ENCODE measurements around the gene CD2BP2. TPM values are rescaled to one million over a fixed set of nuclear protein-coding genes. Genes with fewer than 3 reads are reported as not detected.
"Not testable (repeated sequence)": the region's sequence is repeated elsewhere in the genome, so short reads cannot be mapped to it uniquely, and the experiment has no call there.

Gene CD2BP2
- total RNA-seq, 1 donor from 2014 or later: 85.2 TPM

- Mint-ChIP-seq H3K4me3 (no peak overlapping the region), H3K27me3 (ENCODE audit: low read depth) (no peaks in the 10 kb centered on the region), H3K9me3 (no peaks in the 10 kb centered on the region), H3K4me1 (no peaks in the 10 kb centered on the region), H3K36me3 (ENCODE audit: low read depth) (peaks cover 3% of the 10 kb centered on the region), H3K27ac (ENCODE audit: unreplicated experiment) (no peak overlapping the region)
- no peak for DNase-seq (ENCODE audit: low read depth, low spot score)
- TF ChIP-seq CTCF (conservative IDR thresholded peaks at IDR 0.05): no peak
These were observed 7.0 kb downstream of the CD2BP2 start for GRCh38 chr16:30348113-30348512.

GRCh38 chr16:30346286-30346685, 8.8 kb downstream of the CD2BP2 start:
- Mint-ChIP-seq H3K36me3 (ENCODE audit: low read depth) (peaks cover 3% of the 10 kb centered on the region), H3K27me3 (ENCODE audit: low read depth) (no peaks in the 10 kb centered on the region), H3K9me3 (no peaks in the 10 kb centered on the region), H3K4me3 (no peak overlapping the region), H3K27ac (ENCODE audit: unreplicated experiment) (peak overlapping the region; percentile 43), H3K4me1 (no peaks in the 10 kb centered on the region)
- no peak for DNase-seq (ENCODE audit: low read depth, low spot score)
- TF ChIP-seq CTCF (conservative IDR thresholded peaks at IDR 0.05): no peak

GRCh38 chr16:30343491-30343820, 11.7 kb downstream of the CD2BP2 start:
- not testable (repeated sequence) for H3K36me3 Mint-ChIP-seq (ENCODE audit: low read depth); H3K4me1 Mint-ChIP-seq; H3K27me3 Mint-ChIP-seq (ENCODE audit: low read depth); H3K4me3 Mint-ChIP-seq; DNase-seq (ENCODE audit: low read depth, low spot score); H3K9me3 Mint-ChIP-seq; H3K27ac Mint-ChIP-seq (ENCODE audit: unreplicated experiment)

GRCh38 chr16:30342751-30343490, 12.2 kb downstream of the CD2BP2 start:
- no peaks in the 10 kb centered on the region for H3K9me3 Mint-ChIP-seq
- no peak for TF ChIP-seq CTCF (conservative IDR thresholded peaks at IDR 0.05)
- no peak for DNase-seq (ENCODE audit: low read depth, low spot score)

GRCh38 chr16:30341971-30342370, 13.1 kb downstream of the CD2BP2 start:
- DNase-seq (ENCODE audit: low read depth, low spot score); H3K27ac Mint-ChIP-seq (ENCODE audit: unreplicated experiment); H3K9me3 Mint-ChIP-seq; H3K4me3 Mint-ChIP-seq; H3K27me3 Mint-ChIP-seq (ENCODE audit: low read depth); H3K4me1 Mint-ChIP-seq; H3K36me3 Mint-ChIP-seq (ENCODE audit: low read depth): not testable (repeated sequence)

More at GRCh38 chr16:30342751-30343490, 12.2 kb downstream of the CD2BP2 start:
- no peaks in the 10 kb centered on the region for H3K4me1 Mint-ChIP-seq
- no peak overlapping the region for H3K4me3 Mint-ChIP-seq
- H3K36me3 Mint-ChIP-seq (ENCODE audit: low read depth): no peaks in the 10 kb centered on the region
- no peaks in the 10 kb centered on the region for H3K27me3 Mint-ChIP-seq (ENCODE audit: low read depth)
- no peak overlapping the region for H3K27ac Mint-ChIP-seq (ENCODE audit: unreplicated experiment)

GRCh38 chr16:30340621-30341020, 14.5 kb downstream of the CD2BP2 start:
- Mint-ChIP-seq H3K4me1 (peaks cover 2% of the 10 kb centered on the region), H3K9me3 (no peaks in the 10 kb centered on the region), H3K27me3 (ENCODE audit: low read depth) (no peaks in the 10 kb centered on the region), H3K36me3 (ENCODE audit: low read depth) (no peaks in the 10 kb centered on the region), H3K27ac (ENCODE audit: unreplicated experiment) (peak overlapping the region; percentile 57), H3K4me3 (no peak overlapping the region)
- no peak for TF ChIP-seq CTCF (conservative IDR thresholded peaks at IDR 0.05)
- DNase-seq (ENCODE audit: low read depth, low spot score): no peak

GRCh38 chr16:30338715-30339114, 16.4 kb downstream of the CD2BP2 start:
- not testable (repeated sequence) for DNase-seq (ENCODE audit: low read depth, low spot score); H3K27me3 Mint-ChIP-seq (ENCODE audit: low read depth); H3K9me3 Mint-ChIP-seq; H3K4me1 Mint-ChIP-seq; H3K27ac Mint-ChIP-seq (ENCODE audit: unreplicated experiment); H3K36me3 Mint-ChIP-seq (ENCODE audit: low read depth)
- peak overlapping the region; percentile 73 for H3K4me3 Mint-ChIP-seq

- DNase-seq (ENCODE audit: low read depth, low spot score); H3K36me3 Mint-ChIP-seq (ENCODE audit: low read depth); H3K27ac Mint-ChIP-seq (ENCODE audit: unreplicated experiment): not testable (repeated sequence)
These were observed 17.1 kb downstream of the CD2BP2 start for GRCh38 chr16:30337964-30338357.

More at GRCh38 chr16:30337964-30338357, 17.1 kb downstream of the CD2BP2 start:
- not testable (repeated sequence) for H3K27me3 Mint-ChIP-seq (ENCODE audit: low read depth); H3K4me1 Mint-ChIP-seq; H3K9me3 Mint-ChIP-seq
- H3K4me3 Mint-ChIP-seq: peak overlapping the region; percentile 73
